Body of pancreas (tissue), 4 donors: ENCODE results near the gene C4orf51.

Experiments
- POLR2A ChIP-seq, 3 donors: fragments of 450-650 bp; IDR thresholded peaks; one replicate each; pipeline ENCODE4 v1.6.1; 2016; ENCODE audit warnings: antibody characterized with exemption in 3 of 3, mild to moderate bottlenecking in 2 of 3
- TF ChIP-seq, protein P1 (sequence below), 7 experiments: fragments of 450-650 bp in 4 of 7; fragments of 200-600 bp in 3 of 7; sonication (generic) in 3 of 7; IDR thresholded peaks; one replicate each; pipeline ENCODE4 v1.5.1; 2016 to 2019; ENCODE audit warnings: antibody characterized with exemption in 7 of 7

DNA sequence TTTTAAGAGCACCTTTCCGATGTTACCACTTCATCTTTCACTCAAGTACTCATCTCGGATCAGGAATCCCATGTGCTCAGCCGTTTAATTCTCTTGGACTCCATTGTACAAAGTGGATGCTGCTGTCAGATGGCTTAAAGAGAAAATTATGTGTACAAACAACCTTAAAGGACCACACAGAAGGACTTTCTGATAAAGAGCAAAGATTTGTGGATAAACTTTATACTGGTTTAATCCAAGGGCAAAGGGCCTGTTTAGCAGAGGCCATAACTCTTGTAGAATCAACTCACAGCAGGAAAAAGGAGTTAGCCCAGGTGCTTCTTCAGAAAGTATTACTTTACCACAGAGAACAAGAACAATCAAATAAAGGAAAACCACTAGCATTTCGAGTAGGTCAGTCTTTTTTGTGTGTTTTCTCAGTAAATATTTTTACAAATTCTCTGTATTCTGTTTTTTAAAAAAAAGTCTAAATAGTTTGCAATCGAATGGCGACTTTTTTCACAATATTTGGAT is 40.7 kb upstream of the C4orf51 start:
- TF ChIP-seq, protein P1, sequence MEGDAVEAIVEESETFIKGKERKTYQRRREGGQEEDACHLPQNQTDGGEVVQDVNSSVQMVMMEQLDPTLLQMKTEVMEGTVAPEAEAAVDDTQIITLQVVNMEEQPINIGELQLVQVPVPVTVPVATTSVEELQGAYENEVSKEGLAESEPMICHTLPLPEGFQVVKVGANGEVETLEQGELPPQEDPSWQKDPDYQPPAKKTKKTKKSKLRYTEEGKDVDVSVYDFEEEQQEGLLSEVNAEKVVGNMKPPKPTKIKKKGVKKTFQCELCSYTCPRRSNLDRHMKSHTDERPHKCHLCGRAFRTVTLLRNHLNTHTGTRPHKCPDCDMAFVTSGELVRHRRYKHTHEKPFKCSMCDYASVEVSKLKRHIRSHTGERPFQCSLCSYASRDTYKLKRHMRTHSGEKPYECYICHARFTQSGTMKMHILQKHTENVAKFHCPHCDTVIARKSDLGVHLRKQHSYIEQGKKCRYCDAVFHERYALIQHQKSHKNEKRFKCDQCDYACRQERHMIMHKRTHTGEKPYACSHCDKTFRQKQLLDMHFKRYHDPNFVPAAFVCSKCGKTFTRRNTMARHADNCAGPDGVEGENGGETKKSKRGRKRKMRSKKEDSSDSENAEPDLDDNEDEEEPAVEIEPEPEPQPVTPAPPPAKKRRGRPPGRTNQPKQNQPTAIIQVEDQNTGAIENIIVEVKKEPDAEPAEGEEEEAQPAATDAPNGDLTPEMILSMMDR (IDR thresholded peaks at IDR 0.05) = no peak
- TF ChIP-seq POLR2A (IDR thresholded peaks at IDR 0.05) = no peak
